H1 (cell line): ENCODE data around the gene FAM83F.

ENCODE experiments used
- CEBPB ChIP-seq: IDR thresholded peaks from 2 replicates; pipeline ENCODE4 v1.6.1; 2012; ENCODE audit warnings: low read depth, low read length
- CTCF ChIP-seq, 3 experiments: IDR thresholded peaks; 1 replicate in 2 of 3; 2 replicates in 1 of 3; pipeline versions ENCODE4 v1.5.1 to v1.6.1; 2011; ENCODE audit warnings: low read length in 3 of 3, mild to moderate bottlenecking in 3 of 3, inconsistent platforms in 2 of 3, low read depth in 1 of 3, moderate library complexity in 1 of 3; ENCODE audit not compliant: insufficient read depth in 1 of 3; ENCODE audit errors: control extremely low read depth in 1 of 3
- EZH2 ChIP-seq: fragments of 200-600 bp; sonication (generic); IDR thresholded peaks from 2 replicates; pipeline ENCODE4 v1.7.1; 2012; ENCODE audit warnings: low read depth, mild to moderate bottlenecking, moderate library complexity, low read length, inconsistent platforms; ENCODE audit not compliant: severe bottlenecking
- GABPA ChIP-seq: IDR thresholded peaks from 2 replicates; pipeline ENCODE4 v1.6.1; 2011; ENCODE audit warnings: mild to moderate bottlenecking, low read length, moderate library complexity, borderline replicate concordance; ENCODE audit not compliant: insufficient read depth
- GTF2F1 ChIP-seq: IDR thresholded peaks from 2 replicates; pipeline ENCODE4 v1.6.1; 2012; ENCODE audit warnings: low read depth, low read length, improper control_type of control experiment, borderline replicate concordance
- HDAC6 ChIP-seq: IDR thresholded peaks from one replicate; pipeline ENCODE4 v1.7.1; 2012; ENCODE audit warnings: low read depth, mild to moderate bottlenecking, inconsistent platforms, low read length, moderate library complexity
- NRF1 ChIP-seq: IDR thresholded peaks from 2 replicates; pipeline ENCODE4 v1.6.1; 2011; ENCODE audit warnings: mild to moderate bottlenecking, low read depth, low read length, improper control_type of control experiment
- POLR2A ChIP-seq, 2 experiments: IDR thresholded peaks; 1 replicate in 1 of 2; 2 replicates in 1 of 2; pipeline ENCODE4 v1.6.1; 2011; ENCODE audit warnings: low read depth in 2 of 2, low read length in 2 of 2, mild to moderate bottlenecking in 2 of 2; ENCODE audit errors: control extremely low read depth in 1 of 2
- POLR2AphosphoS5 ChIP-seq: IDR thresholded peaks from 2 replicates; pipeline ENCODE4 v1.6.1; 2011; ENCODE audit warnings: low read depth, low read length
- RFX5 ChIP-seq: IDR thresholded peaks from 2 replicates; pipeline ENCODE4 v1.6.1; 2011; ENCODE audit warnings: low read depth, low read length, improper control_type of control experiment, borderline replicate concordance
- SIX5 ChIP-seq: IDR thresholded peaks from 2 replicates; pipeline ENCODE4 v1.6.1; 2011; ENCODE audit warnings: mild to moderate bottlenecking, low read depth, low read length
- SUZ12 ChIP-seq: fragments of 200-600 bp; sonication (generic); IDR thresholded peaks from 2 replicates; pipeline ENCODE4 v1.6.1; 2012; ENCODE audit warnings: mild to moderate bottlenecking, inconsistent platforms, low read length, moderate library complexity, mixed read lengths
- YY1 ChIP-seq: IDR thresholded peaks from 2 replicates; pipeline ENCODE4 v1.6.1; 2011; ENCODE audit warnings: low read depth, mild to moderate bottlenecking, low read length
- TF ChIP-seq, protein P1 (sequence below): IDR thresholded peaks from 2 replicates; pipeline ENCODE4 v1.6.1; 2011; ENCODE audit warnings: low read depth, mild to moderate bottlenecking, low read length; ENCODE audit not compliant: insufficient read depth

DNA sequence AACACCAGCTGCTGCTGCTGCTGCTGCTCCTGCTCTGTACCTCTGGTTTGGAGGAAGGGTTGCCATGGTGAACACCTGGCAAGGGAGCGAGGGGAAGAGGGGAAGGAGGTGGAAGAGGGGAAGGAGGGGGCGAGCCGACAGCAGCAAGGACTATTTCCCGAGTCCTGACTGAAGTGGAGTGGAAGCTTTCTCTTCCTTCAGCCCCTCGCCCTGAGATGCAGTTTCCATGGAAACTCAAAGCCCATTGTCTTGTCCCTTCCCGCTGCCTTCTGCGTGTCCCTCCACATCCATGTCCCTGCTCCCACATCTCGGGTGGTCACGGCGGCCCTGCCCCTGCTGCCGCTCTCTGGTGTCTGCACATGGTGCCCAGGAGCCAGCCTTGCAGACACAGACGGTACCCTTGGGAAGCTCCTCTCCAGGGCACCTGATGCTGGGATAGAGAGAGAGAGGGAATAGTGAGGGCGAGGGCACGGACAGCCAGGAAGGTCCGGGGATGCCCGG lies 28.6 kb downstream of the FAM83F start:
- TF ChIP-seq POLR2AphosphoS5 (no peak), SIX5 (no peak), GTF2F1 (no peak), CTCF (IDR thresholded peaks at IDR 0.05; ENCODE audit: control extremely low read depth in 1 of 3, insufficient read depth in 1 of 3, low read depth in 1 of 3, low read length in 3 of 3) (no peak), POLR2A (IDR thresholded peaks at IDR 0.05; ENCODE audit: control extremely low read depth in 1 of 2, low read depth in 2 of 2, low read length in 2 of 2) (no peak), RFX5 (no peak), SUZ12 (no peak), YY1 (no peak), NRF1 (no peak), HDAC6 (no peak), CEBPB (no peak), EZH2 (no peak), GABPA (no peak)
- TF ChIP-seq, protein P1, sequence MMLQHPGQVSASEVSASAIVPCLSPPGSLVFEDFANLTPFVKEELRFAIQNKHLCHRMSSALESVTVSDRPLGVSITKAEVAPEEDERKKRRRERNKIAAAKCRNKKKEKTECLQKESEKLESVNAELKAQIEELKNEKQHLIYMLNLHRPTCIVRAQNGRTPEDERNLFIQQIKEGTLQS, result no peak
